Esophagus squamous epithelium (tissue), 5 donors: Measurements from ENCODE around the gene OXTR. TPM values are rescaled to one million over a fixed set of nuclear protein-coding genes. Genes with fewer than 3 reads are reported as not detected.

ENCODE experiments used
- DNase-seq: peaks from one replicate; lab custom pipeline; 2025; lab: John Stamatoyannopoulos, UW
- H3K27ac ChIP-seq, 4 donors: fragments of 200-600 bp; sonication (generic); one replicate each; pipeline ENCODE4 v1.5.1; 2016 to 2019; ENCODE audit warnings: mild to moderate bottlenecking in 1 of 4
- H3K27me3 ChIP-seq, 4 donors: fragments of 200-600 bp; sonication (generic); 1 replicate in 3 of 4; 2 replicates in 1 of 4; pipeline versions ENCODE4 v1.5.1 to v1.6.0; 2017 to 2021; ENCODE audit warnings: antibody characterized with exemption in 1 of 4
- H3K36me3 ChIP-seq, 3 donors: fragments of 200-600 bp; sonication (generic); one replicate each; pipeline ENCODE4 v1.5.1; 2016 to 2019
- H3K4me1 ChIP-seq, 3 donors: fragments of 200-600 bp; sonication (generic); one replicate each; pipeline ENCODE4 v1.5.1; 2017 to 2019
- H3K4me3 ChIP-seq, 4 donors: fragments of 200-600 bp; sonication (generic); 1 replicate in 3 of 4; 2 replicates in 1 of 4; pipeline ENCODE4 v1.5.1; 2016 to 2019; ENCODE audit warnings: mild to moderate bottlenecking in 2 of 4, moderate library complexity in 1 of 4
- H3K9me3 ChIP-seq, 3 donors: fragments of 200-600 bp; sonication (generic); one replicate each; pipeline ENCODE4 v1.5.1; 2016 to 2019
- CTCF ChIP-seq, 6 experiments: fragments of 450-650 bp in 4 of 6; fragments of 200-600 bp in 2 of 6; sonication (generic) in 2 of 6; IDR thresholded peaks; one replicate each; pipeline ENCODE4 v1.5.1; 2016 to 2019; ENCODE audit warnings: antibody characterized with exemption in 6 of 6, mild to moderate bottlenecking in 4 of 6, moderate library complexity in 4 of 6
- POLR2A ChIP-seq, 4 donors: fragments of 450-650 bp; IDR thresholded peaks; one replicate each; pipeline ENCODE4 v1.6.1; 2017; ENCODE audit warnings: antibody characterized with exemption in 4 of 4, mild to moderate bottlenecking in 4 of 4, moderate library complexity in 3 of 4
- WGBS, 2 donors: methylation state at CpG; one replicate each; pipeline ENCODE4 v1.1.5; 2018; 5-methylcytosine and 5-hydroxymethylcytosine counted together
- intact Hi-C: fragments of 100-400 bp; cut with DNase I; formaldehyde crosslinking; loops from one replicate; pipeline ENCODE4 v1.15.0; 2022
- total RNA-seq, 4 donors: library from RNA; depleted of rRNA; stranded (reverse); fragments of >200 nt; gene quantifications; one replicate each; pipeline ENCODE4 v1.1.0, GENCODE V29; 2016
- donor health status: DM: yes; HTN: yes; CAD: no.

OXTR gene
- total RNA-seq, 4 donors from 2014 or later: 3.8 to 9.0 (median 6.4) TPM

- WGBS, 2 donors: 72 to 74% methylated on average over 5 of the region's 5 CpGs
- TF ChIP-seq CTCF (IDR thresholded peaks at IDR 0.05): no peak
- no peak for TF ChIP-seq POLR2A (IDR thresholded peaks at IDR 0.05)
- intact Hi-C loops: no loop called here
- Histone ChIP-seq H3K36me3 (no peaks in the 10 kb centered on the region), H3K9me3 (no peaks in the 10 kb centered on the region), H3K4me3 (no peak overlapping the region), H3K27ac (no peak overlapping the region), H3K27me3 (peaks cover 0 to 53% (median 0%) of the 10 kb centered on the region in 4 donors), H3K4me1 (no peaks in the 10 kb centered on the region)
- DNase-seq: no peak
Observed at GRCh38 chr3:8777201-8777977, 8.0 kb upstream of the OXTR start.

- WGBS, 2 donors: 49 to 69% methylated on average over 4 of the region's 4 CpGs
- Histone ChIP-seq H3K27ac (no peak overlapping the region), H3K9me3 (no peaks in the 10 kb centered on the region), H3K4me3 (no peak overlapping the region), H3K27me3 (peaks cover 0 to 57% (median 0%) of the 10 kb centered on the region in 4 donors), H3K4me1 (no peaks in the 10 kb centered on the region), H3K36me3 (no peaks in the 10 kb centered on the region)
- DNase-seq: no peak
- intact Hi-C loops: no loop called here
- no peak for TF ChIP-seq CTCF (IDR thresholded peaks at IDR 0.05)
- no peak for TF ChIP-seq POLR2A (IDR thresholded peaks at IDR 0.05)
Observed at GRCh38 chr3:8776406-8776805, 7.0 kb upstream of the OXTR start.

- WGBS, 2 donors: 81 to 87% methylated on average over 6 of the region's 6 CpGs
Observed at GRCh38 chr3:8775602-8776001, 6.2 kb upstream of the OXTR start.

GRCh38 chr3:8775181-8775580 is 5.8 kb upstream of the OXTR start:
- Histone ChIP-seq H3K36me3 (no peaks in the 10 kb centered on the region), H3K9me3 (no peaks in the 10 kb centered on the region), H3K4me1 (no peaks in the 10 kb centered on the region), H3K27me3 (peaks cover 0 to 69% (median 0%) of the 10 kb centered on the region in 4 donors), H3K27ac (no peak overlapping the region), H3K4me3 (no peak overlapping the region)
- no peak for DNase-seq
- TF ChIP-seq POLR2A (IDR thresholded peaks at IDR 0.05): no peak
- TF ChIP-seq CTCF (IDR thresholded peaks at IDR 0.05): no peak
- intact Hi-C loops: no loop called here
- 73 to 83% methylated on average over 3 to 5 of the region's 5 CpGs for WGBS, 2 donors

More at GRCh38 chr3:8775602-8776001, 6.2 kb upstream of the OXTR start:
- Histone ChIP-seq H3K9me3 (no peaks in the 10 kb centered on the region), H3K4me3 (no peak overlapping the region), H3K27ac (peak overlapping the region in 1 of 4 donors; percentile 39), H3K36me3 (no peaks in the 10 kb centered on the region), H3K27me3 (peaks cover 0 to 65% (median 0%) of the 10 kb centered on the region in 4 donors), H3K4me1 (no peaks in the 10 kb centered on the region)
- no peak for DNase-seq
- intact Hi-C loops: no loop called here
- no peak for TF ChIP-seq POLR2A (IDR thresholded peaks at IDR 0.05)
- no peak for TF ChIP-seq CTCF (IDR thresholded peaks at IDR 0.05)

- no peak for TF ChIP-seq POLR2A (IDR thresholded peaks at IDR 0.05)
- no peak for TF ChIP-seq CTCF (IDR thresholded peaks at IDR 0.05)
- peaks cover 2 to 8% (median 8%) of the 10 kb centered on the region in 3 donors for H3K4me1 ChIP-seq
- intact Hi-C loops: no loop called here
- H3K9me3 ChIP-seq: no peaks in the 10 kb centered on the region
- H3K27me3 ChIP-seq: peaks cover 1 to 77% (median 2%) of the 10 kb centered on the region in 4 donors
- DNase-seq: no peak
- no peak overlapping the region for H3K4me3 ChIP-seq
- no peaks in the 10 kb centered on the region for H3K36me3 ChIP-seq
- WGBS, 2 donors: 72 to 86% methylated on average over 4 to 5 of the region's 5 CpGs
- H3K27ac ChIP-seq: peak overlapping the region in 1 of 4 donors; percentile 21
Observed at GRCh38 chr3:8773941-8774542, 4.6 kb upstream of the OXTR start.
